ENCODE data around the gene HTT.

The HTT gene

GRCh38 chr4:3239998-3240920, 165.8 kb downstream of the HTT start:
- DNase-seq = no peak

- DNase-seq = no peak
Observed at GRCh38 chr4:3240936-3241522, 166.5 kb downstream of the HTT start.

GRCh38 chr4:3241898-3242524, 167.5 kb downstream of the HTT start:
- no peak for DNase-seq

DNA sequence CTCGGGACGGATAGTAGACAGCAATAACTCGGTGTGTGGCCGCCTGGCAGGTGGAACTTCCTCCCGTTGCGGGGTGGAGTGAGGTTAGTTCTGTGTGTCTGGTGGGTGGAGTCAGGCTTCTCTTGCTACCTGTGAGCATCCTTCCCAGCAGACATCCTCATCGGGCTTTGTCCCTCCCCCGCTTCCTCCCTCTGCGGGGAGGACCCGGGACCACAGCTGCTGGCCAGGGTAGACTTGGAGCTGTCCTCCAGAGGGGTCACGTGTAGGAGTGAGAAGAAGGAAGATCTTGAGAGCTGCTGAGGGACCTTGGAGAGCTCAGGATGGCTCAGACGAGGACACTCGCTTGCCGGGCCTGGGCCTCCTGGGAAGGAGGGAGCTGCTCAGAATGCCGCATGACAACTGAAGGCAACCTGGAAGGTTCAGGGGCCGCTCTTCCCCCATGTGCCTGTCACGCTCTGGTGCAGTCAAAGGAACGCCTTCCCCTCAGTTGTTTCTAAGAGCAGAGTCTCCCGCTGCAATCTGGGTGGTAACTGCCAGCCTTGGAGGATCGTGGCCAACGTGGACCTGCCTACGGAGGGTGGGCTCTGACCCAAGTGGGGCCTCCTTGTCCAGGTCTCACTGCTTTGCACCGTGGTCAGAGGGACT, 168.8 kb downstream of the HTT start:
- DNase-seq = no peak

DNA sequence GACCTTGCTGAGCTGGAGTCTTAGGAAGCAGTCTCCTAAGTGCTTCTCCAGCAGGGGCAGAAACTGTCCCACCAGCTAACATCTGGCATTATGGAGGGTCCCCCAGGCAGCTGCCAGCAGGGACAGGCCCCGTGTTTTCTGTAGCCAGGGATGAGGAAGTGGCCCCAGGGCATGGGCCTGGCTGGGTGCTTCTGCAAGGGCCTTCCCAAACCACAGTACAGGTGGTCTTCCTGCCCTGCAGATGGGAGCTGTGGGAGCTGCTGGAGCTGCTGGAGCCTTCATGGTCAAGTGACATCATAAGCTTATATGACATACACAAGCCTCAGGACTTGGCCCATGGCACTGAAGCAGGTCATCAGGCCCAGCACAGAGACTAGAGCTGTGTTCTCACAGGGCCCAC, 169.5 kb downstream of the HTT start:
- DNase-seq = no peak

- no peak for DNase-seq
Observed at GRCh38 chr4:3244747-3245146, 170.3 kb downstream of the HTT start.

DNA sequence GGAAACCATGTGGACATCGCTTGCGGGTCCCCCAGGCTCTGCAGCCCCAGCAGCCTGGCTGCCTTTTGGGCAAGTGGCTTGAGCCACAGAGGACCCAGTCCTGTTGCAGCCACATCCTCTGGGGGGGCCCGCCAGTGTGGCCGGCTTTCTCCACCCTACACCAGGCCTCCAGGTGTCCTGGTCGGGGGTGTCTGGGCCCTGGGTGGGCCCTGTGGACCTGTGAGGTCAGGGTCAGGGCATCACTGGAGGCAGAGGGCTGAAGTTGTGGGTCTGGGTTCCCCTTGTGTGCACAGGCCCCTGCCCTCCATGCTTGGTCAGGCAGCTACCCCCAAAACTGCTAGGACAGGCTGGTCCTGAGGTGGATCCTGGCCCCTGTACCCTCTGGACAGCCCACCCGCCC, 171.2 kb downstream of the HTT start:
- no peak for DNase-seq

GRCh38 chr4:3246458-3247398, 172.2 kb downstream of the HTT start:
- no peak for DNase-seq

GRCh38 chr4:3247399-3248177, 173.1 kb downstream of the HTT start:
- no peak for DNase-seq

GRCh38 chr4:3248178-3248480, 173.6 kb downstream of the HTT start:
- no peak for DNase-seq

DNA sequence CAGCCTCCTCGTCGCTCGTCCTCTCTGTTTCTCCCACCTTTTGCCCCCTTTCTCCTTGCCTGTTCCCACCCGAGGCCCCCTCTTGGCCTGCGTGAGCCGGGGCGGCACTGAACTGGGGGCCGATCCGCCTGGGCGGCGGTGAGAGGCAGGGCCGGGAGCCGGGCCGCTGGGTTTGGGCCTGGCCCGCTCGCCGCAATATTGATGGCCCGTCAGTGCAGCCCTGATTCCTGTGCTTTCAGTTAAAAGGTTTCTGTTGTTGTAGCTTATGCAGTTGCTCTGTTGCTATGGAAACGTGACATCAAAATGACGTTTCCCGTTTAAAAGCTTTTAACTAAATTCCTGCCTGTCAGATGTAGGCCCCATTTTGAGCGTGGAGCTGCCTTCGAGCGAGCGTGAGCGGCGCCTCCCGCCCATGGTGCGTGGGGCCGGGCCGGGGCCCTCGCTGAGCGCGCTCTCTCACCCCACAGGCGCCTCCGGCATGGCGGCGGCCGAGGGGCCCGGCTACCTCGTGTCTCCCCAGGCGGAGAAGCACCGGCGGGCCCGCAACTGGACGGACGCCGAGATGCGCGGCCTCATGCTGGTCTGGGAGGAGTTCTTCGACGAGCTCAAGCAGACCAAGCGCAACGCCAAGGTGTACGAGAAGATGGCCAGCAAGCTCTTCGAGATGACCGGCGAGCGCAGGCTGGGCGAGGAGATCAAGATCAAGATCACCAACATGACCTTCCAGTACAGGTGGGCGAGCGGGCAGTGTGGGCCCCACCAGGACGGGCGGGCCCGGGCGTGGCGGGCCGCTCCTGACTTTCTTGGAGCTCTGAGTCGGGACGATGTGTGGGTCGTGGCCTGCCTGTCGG, 174.6 kb downstream of the HTT start, which contains the start of gene MSANTD1:
MSANTD1 (plus strand) TSS at position 349 of the 851 bp plus-strand sequence; CDS start at position 413, 64 bp downstream.
- no peak for DNase-seq

GRCh38 chr4:3249711-3250437, 175.4 kb downstream of the HTT start:
- no peak for DNase-seq

- DNase-seq = no peak
Observed at GRCh38 chr4:3250438-3250955, 176.0 kb downstream of the HTT start.

DNA sequence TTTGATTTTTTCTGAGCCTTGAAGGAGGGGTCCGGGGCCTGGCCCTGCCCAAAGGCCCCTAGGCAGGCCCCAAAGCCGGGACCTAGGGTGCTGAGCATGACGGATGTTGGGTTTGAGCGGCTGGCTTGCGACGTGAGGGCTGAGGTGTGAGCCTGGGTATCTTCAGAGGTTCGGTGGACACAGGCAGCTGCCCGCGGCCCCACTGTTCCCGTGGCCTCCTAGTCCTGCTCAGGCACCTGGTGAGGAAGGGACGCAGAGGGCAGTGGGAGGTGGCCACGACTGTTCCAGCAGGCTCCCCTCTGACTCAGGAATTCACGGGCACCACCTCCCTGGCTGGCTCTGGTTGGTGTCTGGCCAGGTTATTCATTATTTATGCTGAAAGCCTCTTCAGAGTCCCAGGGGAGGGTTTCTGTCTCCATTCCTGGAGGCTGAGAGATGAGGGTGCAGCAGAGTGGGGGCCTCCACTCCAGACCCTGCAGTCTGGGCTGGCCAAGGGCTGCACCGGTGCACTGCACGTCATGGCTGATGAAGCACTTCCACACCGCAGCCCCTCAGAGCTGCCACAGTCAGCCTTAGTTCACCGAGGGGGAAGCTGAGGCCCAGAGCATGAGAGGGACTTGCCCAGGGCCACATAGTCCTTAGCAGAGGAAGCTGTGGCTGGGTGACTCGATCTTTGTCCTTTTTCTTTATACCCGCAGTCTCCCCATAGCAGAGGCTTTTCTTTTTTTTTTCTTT, 176.6 kb downstream of the HTT start:
- no peak for DNase-seq

GRCh38 chr4:3251691-3252479, 177.4 kb downstream of the HTT start:
- no peak for DNase-seq

GRCh38 chr4:3252480-3252828, 178.0 kb downstream of the HTT start:
- no peak for DNase-seq

DNA sequence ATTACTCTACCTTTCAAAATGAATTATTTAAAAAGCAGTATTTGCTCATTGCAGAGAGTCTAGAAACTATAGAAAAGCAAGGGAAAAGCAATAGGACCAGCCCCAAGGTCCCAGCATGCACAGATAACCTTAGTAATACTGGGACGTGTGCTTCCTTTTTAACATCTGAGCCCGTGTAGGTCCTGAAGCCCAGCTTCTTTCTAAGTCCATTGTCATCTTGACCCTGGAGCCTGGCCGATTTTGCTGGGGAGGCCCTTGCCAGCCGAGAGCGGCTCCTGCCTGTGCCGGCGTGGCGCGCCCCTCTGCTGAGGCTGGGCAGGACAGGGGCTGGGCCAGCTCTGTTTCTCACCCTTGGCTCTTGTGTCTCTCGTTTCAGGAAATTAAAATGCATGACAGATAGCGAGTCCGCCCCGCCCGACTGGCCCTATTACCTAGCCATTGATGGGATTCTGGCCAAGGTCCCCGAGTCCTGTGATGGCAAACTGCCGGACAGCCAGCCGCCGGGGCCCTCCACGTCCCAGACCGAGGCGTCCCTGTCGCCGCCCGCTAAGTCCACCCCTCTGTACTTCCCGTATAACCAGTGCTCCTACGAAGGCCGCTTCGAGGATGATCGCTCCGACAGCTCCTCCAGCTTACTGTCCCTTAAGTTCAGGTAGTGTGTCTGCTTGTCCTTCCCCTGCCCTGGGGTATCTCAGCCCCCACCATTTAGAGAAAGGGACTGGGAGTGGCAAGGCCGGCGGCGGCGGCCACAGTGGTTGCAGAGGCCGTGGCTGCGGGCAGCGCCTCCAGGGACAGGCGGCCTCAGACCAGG, 178.6 kb downstream of the HTT start:
- DNase-seq = no peak

Measured in NCI-H2171 (cell line).